SU-DHL-6 (cell line): ENCODE data around the gene CCDC120.

ENCODE experiments used
- H2AFZ ChIP-seq: fragments of 200-600 bp; sonication (generic); 2 replicates; pipeline ENCODE4 v1.6.1; 2014; ENCODE audit warnings: low read depth, mild to moderate bottlenecking, moderate library complexity, mixed read lengths, antibody characterized with exemption, low read length; ENCODE audit not compliant: severe bottlenecking
- H3F3A ChIP-seq: fragments of 200-600 bp; shearing (Covaris generic); 2 replicates; pipeline ENCODE4 v1.6.0; 2016; ENCODE audit warnings: antibody characterized with exemption, mild to moderate bottlenecking; ENCODE audit not compliant: insufficient read depth
- H3K27ac ChIP-seq: fragments of 200-600 bp; sonication (generic); 2 replicates; pipeline ENCODE4 v1.5.1; 2016; ENCODE audit warnings: low read depth, mild to moderate bottlenecking, low read length, moderate library complexity, mixed read lengths
- H3K27me3 ChIP-seq: fragments of 200-600 bp; sonication (generic), shearing (Covaris generic); 2 replicates; pipeline ENCODE4 v1.6.0; 2014; ENCODE audit warnings: mild to moderate bottlenecking, low read length
- H3K36me3 ChIP-seq: fragments of 200-600 bp; sonication (generic); 2 replicates; pipeline ENCODE4 v1.6.1; 2014; ENCODE audit warnings: mild to moderate bottlenecking, low read length, mixed read lengths
- H3K4me2 ChIP-seq: fragments of 300-600, 200-600 bp; shearing (Covaris generic), sonication (generic); 2 replicates; pipeline ENCODE4 v1.6.0; 2014; ENCODE audit warnings: low read length, low read depth, mild to moderate bottlenecking; ENCODE audit not compliant: poor library complexity, severe bottlenecking
- H3K4me3 ChIP-seq: fragments of 200-600 bp; sonication (generic); 2 replicates; pipeline ENCODE4 v1.5.1; 2014; ENCODE audit warnings: antibody characterized with exemption, low read length, mild to moderate bottlenecking, mixed read lengths; ENCODE audit not compliant: insufficient read depth, poor library complexity, severe bottlenecking
- H3K79me2 ChIP-seq: fragments of 200-600 bp; sonication (generic); 2 replicates; pipeline ENCODE4 v1.6.1; 2014; ENCODE audit warnings: mild to moderate bottlenecking, low read length, moderate library complexity; ENCODE audit not compliant: insufficient read depth
- H3K9ac ChIP-seq: fragments of 200-600 bp; sonication (generic); 2 replicates; pipeline ENCODE4 v1.7.0; 2014; ENCODE audit warnings: mild to moderate bottlenecking, low read length
- H3K9me2 ChIP-seq: fragments of 200-600 bp; sonication (generic); replicated peaks from 2 replicates; pipeline ENCODE4 v1.6.1; 2014; ENCODE audit warnings: low read length; ENCODE audit not compliant: insufficient read depth
- H3K9me3 ChIP-seq: fragments of 200-600 bp; sonication (generic); 2 replicates; pipeline ENCODE4 v1.6.1; 2014; ENCODE audit warnings: low read length, mixed read lengths; ENCODE audit not compliant: insufficient read depth
- H4K20me1 ChIP-seq: fragments of 200-600 bp; sonication (generic); 2 replicates; pipeline ENCODE4 v1.6.1; 2014; ENCODE audit warnings: low read depth, mild to moderate bottlenecking, antibody characterized with exemption, low read length, moderate library complexity, mixed read lengths
- CTCF ChIP-seq: fragments of 200-600 bp; sonication (generic); IDR thresholded peaks from one replicate; pipeline ENCODE4 v1.5.1; 2017; ENCODE audit warnings: antibody characterized with exemption, mild to moderate bottlenecking, low read length, moderate library complexity; ENCODE audit not compliant: insufficient read depth, poor library complexity, severe bottlenecking
- EZH2phosphoT487 ChIP-seq: fragments of 200-600 bp; sonication (generic), shearing (Covaris generic); conservative IDR thresholded peaks from 2 replicates; pipeline ENCODE4 v1.6.1; 2018; ENCODE audit warnings: mild to moderate bottlenecking, antibody characterized with exemption, low read length, moderate library complexity, mixed read lengths

Gene CCDC120

GRCh38 chrX:49039598-49040375 lies 19.0 kb upstream of the CCDC120 start:
- Histone ChIP-seq H3F3A (no peaks in the 10 kb centered on the region), H3K36me3 (no peaks in the 10 kb centered on the region), H3K27ac (no peak overlapping the region), H3K79me2 (no peaks in the 10 kb centered on the region), H3K27me3 (no peaks in the 10 kb centered on the region), H2AFZ (no peak overlapping the region), H4K20me1 (no peaks in the 10 kb centered on the region), H3K4me2 (no peak overlapping the region), H3K9ac (no peak overlapping the region), H3K9me3 (no peaks in the 10 kb centered on the region), H3K9me2 (no peaks in the 10 kb centered on the region), H3K4me3 (no peak overlapping the region)
- no peak for TF ChIP-seq EZH2phosphoT487

- H3K27ac ChIP-seq = no peak overlapping the region
- no peaks in the 10 kb centered on the region for H3K9me3 ChIP-seq
- no peak overlapping the region for H3K4me2 ChIP-seq
- no peaks in the 10 kb centered on the region for H3K79me2 ChIP-seq
- no peak overlapping the region for H2AFZ ChIP-seq
- no peaks in the 10 kb centered on the region for H4K20me1 ChIP-seq
- H3F3A ChIP-seq = no peaks in the 10 kb centered on the region
- H3K4me3 ChIP-seq = no peak overlapping the region
- no peaks in the 10 kb centered on the region for H3K36me3 ChIP-seq
- TF ChIP-seq EZH2phosphoT487 (no peak), CTCF (no peak)
- H3K27me3 ChIP-seq = no peaks in the 10 kb centered on the region
- H3K9ac ChIP-seq = no peak overlapping the region
- no peaks in the 10 kb centered on the region for H3K9me2 ChIP-seq
Measured at GRCh38 chrX:49040376-49040955, 18.3 kb upstream of the CCDC120 start.

- H3K4me2 ChIP-seq = peak overlapping the region; percentile 61
- H3K27me3 ChIP-seq = no peaks in the 10 kb centered on the region
- H3K79me2 ChIP-seq = no peaks in the 10 kb centered on the region
- H3K9me3 ChIP-seq = no peaks in the 10 kb centered on the region
- H3K4me3 ChIP-seq = peak overlapping the region; percentile 64
- H3K9me2 ChIP-seq = no peaks in the 10 kb centered on the region
- no peaks in the 10 kb centered on the region for H3F3A ChIP-seq
- no peak overlapping the region for H3K27ac ChIP-seq
- peak overlapping the region; percentile 67 for H3K9ac ChIP-seq
- H2AFZ ChIP-seq = no peak overlapping the region
- TF ChIP-seq EZH2phosphoT487 = no peak
- no peak for TF ChIP-seq CTCF
- no peaks in the 10 kb centered on the region for H4K20me1 ChIP-seq
- no peaks in the 10 kb centered on the region for H3K36me3 ChIP-seq
Measured at GRCh38 chrX:49041744-49042580, 16.8 kb upstream of the CCDC120 start.
